Measurements from ENCODE around the gene TEDC1.

TEDC1 gene

GRCh38 chr14:105486974-105487448 lies 4.0 kb upstream of the TEDC1 start:
- Histone ChIP-seq H3K36me3 (ENCODE audit: control insufficient read depth in 2 of 2, insufficient read depth in 2 of 2, low read length in 2 of 2) (no peaks in the 10 kb centered on the region), H3K9ac (ENCODE audit: low read depth in 1 of 2, low read length in 2 of 2) (peak overlapping the region; percentile 79 to 91), H3K27me3 (ENCODE audit: control insufficient read depth in 2 of 2, insufficient read depth in 2 of 2, low read length in 2 of 2) (no peaks in the 10 kb centered on the region), H3K4me1 (ENCODE audit: control insufficient read depth in 2 of 2, insufficient read depth in 2 of 2, low read length in 2 of 2) (peaks cover 64 to 66% of the 10 kb centered on the region in 2 donors), H3K4me3 (ENCODE audit: low read length in 2 of 2) (peak overlapping the region; percentile 76), H3K27ac (ENCODE audit: low read depth in 2 of 2, low read length in 2 of 2) (peak overlapping the region; percentile 93 to 94), H3K9me3 (ENCODE audit: control insufficient read depth in 2 of 2, low read length in 2 of 2) (no peaks in the 10 kb centered on the region)

DNA sequence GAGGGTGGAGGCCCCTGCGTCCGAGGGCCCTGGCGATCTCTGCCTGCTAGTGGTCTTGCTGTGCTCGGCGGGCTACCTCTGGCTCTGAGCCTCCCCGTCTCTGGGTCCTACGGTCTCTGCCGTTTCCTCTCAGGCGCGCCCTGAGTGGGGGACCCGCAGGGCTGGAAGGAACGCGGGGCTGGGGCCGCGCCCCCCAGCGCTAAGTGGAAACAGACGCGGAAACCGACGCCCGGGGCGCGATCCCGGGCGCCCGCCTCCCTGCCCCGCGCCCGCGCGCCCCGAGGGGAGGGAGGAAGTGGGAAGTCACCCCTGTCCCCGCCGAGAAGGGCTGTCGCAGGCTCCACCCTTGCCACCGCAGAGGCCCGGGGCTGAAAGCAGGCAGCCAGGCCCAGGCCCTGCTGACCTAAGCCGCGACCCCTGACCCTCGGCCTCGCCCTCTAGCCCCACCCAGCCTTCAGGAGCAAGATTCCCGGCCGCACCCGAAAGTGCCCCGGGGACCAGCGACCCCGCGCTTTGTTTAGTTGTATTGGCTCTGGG lies 3.5 kb upstream of the TEDC1 start:
- peaks cover 59 to 61% of the 10 kb centered on the region in 2 donors for H3K4me1 ChIP-seq (ENCODE audit: control insufficient read depth in 2 of 2, insufficient read depth in 2 of 2, low read length in 2 of 2)

GRCh38 chr14:105487986-105488777 lies 2.9 kb upstream of the TEDC1 start:
- peaks cover 53 to 55% of the 10 kb centered on the region in 2 donors for H3K4me1 ChIP-seq (ENCODE audit: control insufficient read depth in 2 of 2, insufficient read depth in 2 of 2, low read length in 2 of 2)

More for the DNA sequence above, 3.5 kb upstream of the TEDC1 start:
- Histone ChIP-seq H3K27me3 (ENCODE audit: control insufficient read depth in 2 of 2, insufficient read depth in 2 of 2, low read length in 2 of 2) (no peaks in the 10 kb centered on the region), H3K36me3 (ENCODE audit: control insufficient read depth in 2 of 2, insufficient read depth in 2 of 2, low read length in 2 of 2) (no peaks in the 10 kb centered on the region), H3K4me3 (ENCODE audit: low read length in 2 of 2) (peak overlapping the region; percentile 76), H3K9ac (ENCODE audit: low read depth in 1 of 2, low read length in 2 of 2) (peak overlapping the region; percentile 79 to 91), H3K9me3 (ENCODE audit: control insufficient read depth in 2 of 2, low read length in 2 of 2) (no peaks in the 10 kb centered on the region), H3K27ac (ENCODE audit: low read depth in 2 of 2, low read length in 2 of 2) (peak overlapping the region; percentile 93 to 94)

DNA sequence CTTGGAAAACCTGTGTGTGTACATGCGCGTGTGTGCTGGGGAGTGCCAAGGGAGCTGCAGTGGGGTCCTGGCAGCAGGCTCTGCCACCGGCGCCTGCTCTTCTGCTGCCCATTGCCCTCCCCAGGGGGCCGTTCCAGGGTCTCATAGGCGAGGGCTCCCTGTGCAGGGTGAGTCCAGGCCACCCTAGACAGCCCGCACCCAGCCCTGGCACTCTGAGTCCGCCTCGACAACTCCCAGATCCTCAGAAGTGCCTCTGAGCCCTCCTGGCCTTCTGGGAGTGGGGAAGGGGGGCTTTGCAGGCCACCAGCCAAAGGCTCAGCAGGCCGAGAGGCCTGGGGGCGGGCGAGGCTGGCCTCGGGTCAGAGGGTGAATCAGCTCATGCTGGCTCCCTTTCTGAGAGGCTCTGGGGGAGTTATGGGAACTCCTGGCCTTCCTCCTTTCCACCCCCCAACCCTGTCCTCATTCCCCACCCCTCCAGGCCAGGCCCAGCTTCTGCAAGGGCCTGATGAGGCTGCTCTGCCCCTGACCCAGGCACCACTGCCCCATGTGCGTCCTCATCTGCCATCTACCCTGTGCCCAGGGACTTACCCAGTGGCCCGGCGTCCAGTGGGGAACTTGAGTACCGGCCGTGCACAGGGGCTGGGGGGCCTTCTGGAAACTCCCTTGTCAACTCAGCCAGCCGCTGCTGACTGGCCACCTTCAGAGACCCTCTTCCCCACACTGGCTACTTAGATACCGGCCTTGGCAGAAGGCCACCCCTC lies 2.1 kb upstream of the TEDC1 start:
- Histone ChIP-seq H3K27me3 (ENCODE audit: control insufficient read depth in 2 of 2, insufficient read depth in 2 of 2, low read length in 2 of 2) (no peaks in the 10 kb centered on the region), H3K4me1 (ENCODE audit: control insufficient read depth in 2 of 2, insufficient read depth in 2 of 2, low read length in 2 of 2) (peaks cover 45 to 47% of the 10 kb centered on the region in 2 donors), H3K36me3 (ENCODE audit: control insufficient read depth in 2 of 2, insufficient read depth in 2 of 2, low read length in 2 of 2) (no peaks in the 10 kb centered on the region), H3K27ac (ENCODE audit: low read depth in 2 of 2, low read length in 2 of 2) (peak overlapping the region; percentile 94 to 95), H3K9ac (ENCODE audit: low read depth in 1 of 2, low read length in 2 of 2) (peak overlapping the region in 1 of 2 donors; percentile 63), H3K9me3 (ENCODE audit: control insufficient read depth in 2 of 2, low read length in 2 of 2) (no peaks in the 10 kb centered on the region), H3K4me3 (ENCODE audit: low read length in 2 of 2) (peak overlapping the region; percentile 67 to 77)

More at GRCh38 chr14:105487986-105488777, 2.9 kb upstream of the TEDC1 start:
- H3K27me3 ChIP-seq (ENCODE audit: control insufficient read depth in 2 of 2, insufficient read depth in 2 of 2, low read length in 2 of 2) = no peaks in the 10 kb centered on the region
- no peaks in the 10 kb centered on the region for H3K9me3 ChIP-seq (ENCODE audit: control insufficient read depth in 2 of 2, low read length in 2 of 2)
- no peaks in the 10 kb centered on the region for H3K36me3 ChIP-seq (ENCODE audit: control insufficient read depth in 2 of 2, insufficient read depth in 2 of 2, low read length in 2 of 2)
- H3K9ac ChIP-seq (ENCODE audit: low read depth in 1 of 2, low read length in 2 of 2) = peak overlapping the region; percentile 79 to 91
- H3K27ac ChIP-seq (ENCODE audit: low read depth in 2 of 2, low read length in 2 of 2) = peak overlapping the region; percentile 94 to 95
- H3K4me3 ChIP-seq (ENCODE audit: low read length in 2 of 2) = peak overlapping the region; percentile 76 to 77

DNA sequence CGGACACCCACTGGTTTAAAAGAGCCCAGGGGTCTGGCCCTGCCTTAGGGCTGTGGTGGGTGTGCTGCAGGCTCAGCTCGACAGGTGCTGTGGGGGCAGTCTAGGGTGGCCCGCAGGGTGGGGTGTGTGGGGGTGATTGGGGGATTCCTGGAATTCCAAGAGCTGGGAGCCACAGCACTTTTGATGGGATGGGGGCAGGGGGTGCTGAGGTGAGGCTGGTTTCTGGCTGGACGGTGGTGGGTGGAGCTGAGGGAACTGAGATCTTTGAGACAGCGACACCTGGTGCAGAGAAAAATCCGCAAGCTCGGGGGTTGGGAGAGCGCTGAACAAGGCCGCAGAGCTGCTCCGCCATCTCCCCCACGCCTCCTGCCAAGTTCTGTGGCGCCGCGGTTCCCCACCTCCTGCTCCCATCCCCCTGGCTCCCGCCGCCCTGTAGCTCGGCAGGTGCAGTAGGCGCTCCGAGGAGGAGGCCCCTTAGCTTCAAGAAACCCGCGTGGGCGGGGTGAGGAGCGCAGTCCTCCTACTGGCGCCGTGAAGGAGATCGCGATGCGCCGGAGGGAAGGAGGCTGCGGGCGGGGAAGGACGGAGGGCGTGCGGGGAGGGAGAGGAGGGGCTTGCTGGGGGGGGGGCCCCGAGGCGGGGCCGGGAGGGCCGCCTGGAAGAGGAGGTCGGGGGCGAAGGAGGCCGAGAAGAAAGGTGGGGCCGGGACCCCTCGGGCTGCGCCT lies 1.3 kb upstream of the TEDC1 start:
- Histone ChIP-seq H3K9me3 (ENCODE audit: control insufficient read depth in 2 of 2, low read length in 2 of 2) (no peaks in the 10 kb centered on the region), H3K9ac (ENCODE audit: low read depth in 1 of 2, low read length in 2 of 2) (peak overlapping the region; percentile 79 to 85), H3K27me3 (ENCODE audit: control insufficient read depth in 2 of 2, insufficient read depth in 2 of 2, low read length in 2 of 2) (no peaks in the 10 kb centered on the region), H3K4me3 (ENCODE audit: low read length in 2 of 2) (peak overlapping the region; percentile 69 to 77), H3K27ac (ENCODE audit: low read depth in 2 of 2, low read length in 2 of 2) (peak overlapping the region; percentile 94 to 95), H3K4me1 (ENCODE audit: control insufficient read depth in 2 of 2, insufficient read depth in 2 of 2, low read length in 2 of 2) (peaks cover 37 to 42% of the 10 kb centered on the region in 2 donors), H3K36me3 (ENCODE audit: control insufficient read depth in 2 of 2, insufficient read depth in 2 of 2, low read length in 2 of 2) (no peaks in the 10 kb centered on the region)

DNA sequence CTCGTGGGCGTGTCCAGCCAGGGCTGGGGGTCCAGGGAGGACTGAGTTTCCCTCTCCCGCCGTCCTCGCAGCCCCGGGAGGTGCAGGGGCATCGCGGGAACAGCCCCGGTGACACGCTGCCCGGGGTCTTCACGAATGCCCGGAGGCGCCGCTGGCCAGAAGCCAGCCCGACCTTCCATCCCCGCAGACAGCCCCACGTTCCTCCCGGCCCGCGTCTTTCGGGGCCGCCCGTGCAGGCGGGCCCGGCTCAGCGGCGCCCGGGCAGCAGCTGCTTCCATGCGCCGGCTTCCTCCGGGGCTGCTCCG lies 827 bp upstream of the TEDC1 start:
- H3K27me3 ChIP-seq (ENCODE audit: control insufficient read depth in 2 of 2, insufficient read depth in 2 of 2, low read length in 2 of 2) = no peaks in the 10 kb centered on the region
- peaks cover 35 to 39% of the 10 kb centered on the region in 2 donors for H3K4me1 ChIP-seq (ENCODE audit: control insufficient read depth in 2 of 2, insufficient read depth in 2 of 2, low read length in 2 of 2)
- peak overlapping the region; percentile 79 to 85 for H3K9ac ChIP-seq (ENCODE audit: low read depth in 1 of 2, low read length in 2 of 2)
- peak overlapping the region; percentile 94 to 95 for H3K27ac ChIP-seq (ENCODE audit: low read depth in 2 of 2, low read length in 2 of 2)
- H3K36me3 ChIP-seq (ENCODE audit: control insufficient read depth in 2 of 2, insufficient read depth in 2 of 2, low read length in 2 of 2) = no peaks in the 10 kb centered on the region
- H3K9me3 ChIP-seq (ENCODE audit: control insufficient read depth in 2 of 2, low read length in 2 of 2) = no peaks in the 10 kb centered on the region
- peak overlapping the region; percentile 69 to 77 for H3K4me3 ChIP-seq (ENCODE audit: low read length in 2 of 2)

GRCh38 chr14:105491366-105491973 lies 424 bp downstream of the TEDC1 start:
- H3K9me3 ChIP-seq (ENCODE audit: control insufficient read depth in 2 of 2, low read length in 2 of 2) = no peaks in the 10 kb centered on the region
- H3K27ac ChIP-seq (ENCODE audit: low read depth in 2 of 2, low read length in 2 of 2) = peak overlapping the region; percentile 94 to 95
- peak overlapping the region; percentile 47 to 84 for H3K9ac ChIP-seq (ENCODE audit: low read depth in 1 of 2, low read length in 2 of 2)
- peaks cover 25 to 29% of the 10 kb centered on the region in 2 donors for H3K4me1 ChIP-seq (ENCODE audit: control insufficient read depth in 2 of 2, insufficient read depth in 2 of 2, low read length in 2 of 2)
- no peaks in the 10 kb centered on the region for H3K36me3 ChIP-seq (ENCODE audit: control insufficient read depth in 2 of 2, insufficient read depth in 2 of 2, low read length in 2 of 2)
- H3K27me3 ChIP-seq (ENCODE audit: control insufficient read depth in 2 of 2, insufficient read depth in 2 of 2, low read length in 2 of 2) = no peaks in the 10 kb centered on the region
- peak overlapping the region; percentile 67 to 85 for H3K4me3 ChIP-seq (ENCODE audit: low read length in 2 of 2)

DNA sequence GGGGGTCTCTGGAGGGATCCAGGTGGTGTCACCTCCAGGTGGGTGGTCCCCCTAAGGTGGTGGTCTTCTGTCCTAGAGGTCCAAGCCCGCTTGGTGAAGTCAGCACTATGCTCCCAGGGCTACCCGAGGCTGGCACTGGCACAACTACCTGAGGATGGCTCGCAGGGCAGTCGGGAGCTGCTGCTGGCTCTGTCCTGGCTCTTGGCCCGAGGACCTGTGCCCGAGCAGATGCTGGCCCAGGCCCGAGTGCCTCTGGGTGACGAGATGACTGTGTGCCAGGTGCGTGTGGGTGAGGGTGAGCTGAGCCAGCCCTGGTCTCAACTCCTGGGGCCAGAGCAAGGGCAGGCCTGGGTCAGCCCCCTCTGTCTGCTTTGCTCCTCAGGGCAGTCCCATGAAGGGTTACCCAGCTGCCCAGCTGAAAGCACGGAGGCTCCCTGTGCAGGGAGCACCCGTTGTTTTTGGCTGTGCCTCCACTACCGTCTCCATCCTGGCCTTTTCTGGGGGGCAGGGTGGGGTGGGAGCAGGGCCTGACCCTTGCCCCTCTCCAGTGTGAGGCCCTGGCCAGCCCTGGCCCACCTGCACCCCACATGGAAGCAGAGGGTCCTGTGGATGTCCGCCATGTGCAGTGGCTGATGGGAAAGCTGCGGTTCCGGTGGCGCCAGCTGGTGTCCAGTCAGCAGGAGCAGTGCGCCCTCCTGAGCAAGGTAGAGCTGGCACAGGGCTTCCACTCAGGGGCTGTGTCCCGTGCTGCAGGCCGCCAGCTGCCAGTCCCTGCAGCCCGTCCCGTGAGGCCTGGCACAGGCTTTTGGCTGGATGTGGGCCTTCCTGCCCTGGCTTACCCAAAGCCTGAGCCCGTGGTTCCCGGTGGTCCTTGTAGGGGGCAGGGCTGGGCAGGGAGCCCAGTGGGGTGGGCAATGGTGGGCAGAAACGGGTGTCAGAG lies 1.3 kb downstream of the TEDC1 start:
- Histone ChIP-seq H3K4me3 (ENCODE audit: low read length in 2 of 2) (peak overlapping the region in 1 of 2 donors; percentile 67), H3K9ac (ENCODE audit: low read depth in 1 of 2, low read length in 2 of 2) (no peak overlapping the region), H3K36me3 (ENCODE audit: control insufficient read depth in 2 of 2, insufficient read depth in 2 of 2, low read length in 2 of 2) (no peaks in the 10 kb centered on the region), H3K4me1 (ENCODE audit: control insufficient read depth in 2 of 2, insufficient read depth in 2 of 2, low read length in 2 of 2) (peaks cover 21 to 24% of the 10 kb centered on the region in 2 donors), H3K27ac (ENCODE audit: low read depth in 2 of 2, low read length in 2 of 2) (peak overlapping the region in 1 of 2 donors; percentile 13), H3K27me3 (ENCODE audit: control insufficient read depth in 2 of 2, insufficient read depth in 2 of 2, low read length in 2 of 2) (no peaks in the 10 kb centered on the region), H3K9me3 (ENCODE audit: control insufficient read depth in 2 of 2, low read length in 2 of 2) (no peaks in the 10 kb centered on the region)

All from mucosa of rectum (tissue), 2 donors.